ENCODE measurements around the gene PPM1M. TPM values are rescaled to one million over a fixed set of nuclear protein-coding genes. Genes with fewer than 3 reads are reported as not detected.
A peak's percentile ranks its signal among the peaks of the same experiment; 100 is the strongest.
"Not testable (repeated sequence)": the region's sequence is repeated elsewhere in the genome, so short reads cannot be mapped to it uniquely, and the experiment has no call there.

PPM1M gene
- polyA plus RNA-seq, 1 donor from 2014 or later, result 1.1 TPM

GRCh38 chr3:52283306-52283705 is 37.7 kb downstream of the PPM1M start:
- TF ChIP-seq POLR2AphosphoS5 (IDR thresholded peaks at IDR 0.05) (no peak), CTCF (IDR thresholded peaks at IDR 0.05; ENCODE audit: poor library complexity, severe bottlenecking) (no peak), EZH2 (IDR thresholded peaks at IDR 0.05; ENCODE audit: borderline replicate concordance, insufficient read depth, low read length, poor library complexity, severe bottlenecking) (no peak), EP300 (conservative IDR thresholded peaks at IDR 0.05; ENCODE audit: poor library complexity, severe bottlenecking) (no peak), REST (IDR thresholded peaks at IDR 0.05; ENCODE audit: borderline replicate concordance) (no peak), RAD21 (conservative IDR thresholded peaks at IDR 0.05) (no peak), MXI1 (conservative IDR thresholded peaks at IDR 0.05; ENCODE audit: poor library complexity, severe bottlenecking) (no peak), SMC3 (conservative IDR thresholded peaks at IDR 0.05; ENCODE audit: poor library complexity) (no peak), TAF1 (IDR thresholded peaks at IDR 0.05; ENCODE audit: low read depth) (no peak)
- Histone ChIP-seq H3K9me2 (ENCODE audit: insufficient read depth, low read length) (no peaks in the 10 kb centered on the region), H3K4me2 (ENCODE audit: low read length) (no peak overlapping the region), H3K79me2 (replicated peaks; ENCODE audit: insufficient read depth, low read length) (no peaks in the 10 kb centered on the region), H3F3A (ENCODE audit: insufficient read depth, low read length, poor library complexity, severe bottlenecking) (no peaks in the 10 kb centered on the region), H2AFZ (ENCODE audit: low read depth, low read length) (no peak overlapping the region), H3K27me3 (ENCODE audit: insufficient read depth, low read depth, low read length) (no peaks in the 10 kb centered on the region), H3K9ac (ENCODE audit: low read length) (no peak overlapping the region), H4K20me1 (ENCODE audit: insufficient read depth) (no peaks in the 10 kb centered on the region), H3K4me3 (ENCODE audit: low read length) (no peak overlapping the region), H3K27ac (ENCODE audit: low read length) (no peak overlapping the region), H3K9me3 (ENCODE audit: low read length) (no peaks in the 10 kb centered on the region), H3K36me3 (ENCODE audit: insufficient read depth, low read length) (no peaks in the 10 kb centered on the region)

- H2AFZ ChIP-seq (ENCODE audit: low read depth, low read length); H4K20me1 ChIP-seq (ENCODE audit: insufficient read depth); H3K4me3 ChIP-seq (ENCODE audit: low read length); H3F3A ChIP-seq (ENCODE audit: insufficient read depth, low read length, poor library complexity, severe bottlenecking); H3K9ac ChIP-seq (ENCODE audit: low read length); H3K4me2 ChIP-seq (ENCODE audit: low read length); H3K9me3 ChIP-seq (ENCODE audit: low read length); H3K27ac ChIP-seq (ENCODE audit: low read length); H3K36me3 ChIP-seq (ENCODE audit: insufficient read depth, low read length); H3K9me2 ChIP-seq (ENCODE audit: insufficient read depth, low read length); H3K27me3 ChIP-seq (ENCODE audit: insufficient read depth, low read depth, low read length); H3K79me2 ChIP-seq (replicated peaks; ENCODE audit: insufficient read depth, low read length): not testable (repeated sequence)
These were observed 38.5 kb downstream of the PPM1M start for GRCh38 chr3:52284051-52284450.

GRCh38 chr3:52286777-52287110 is 41.2 kb downstream of the PPM1M start:
- Histone ChIP-seq H3K79me2 (replicated peaks; ENCODE audit: insufficient read depth, low read length) (no peaks in the 10 kb centered on the region), H3K4me3 (ENCODE audit: low read length) (peak overlapping the region; percentile 69), H2AFZ (ENCODE audit: low read depth, low read length) (no peak overlapping the region), H3K9me2 (ENCODE audit: insufficient read depth, low read length) (no peaks in the 10 kb centered on the region), H3K9ac (ENCODE audit: low read length) (peak overlapping the region; percentile 90), H3K36me3 (ENCODE audit: insufficient read depth, low read length) (no peaks in the 10 kb centered on the region), H3K9me3 (ENCODE audit: low read length) (no peaks in the 10 kb centered on the region), H3F3A (ENCODE audit: insufficient read depth, low read length, poor library complexity, severe bottlenecking) (no peaks in the 10 kb centered on the region), H3K4me2 (ENCODE audit: low read length) (peak overlapping the region; percentile 72), H3K27ac (ENCODE audit: low read length) (peak overlapping the region; percentile 97), H4K20me1 (ENCODE audit: insufficient read depth) (no peaks in the 10 kb centered on the region), H3K27me3 (ENCODE audit: insufficient read depth, low read depth, low read length) (no peaks in the 10 kb centered on the region)
- TF ChIP-seq RAD21 (conservative IDR thresholded peaks at IDR 0.05), result no peak
- peak; percentile 5 for TF ChIP-seq POLR2AphosphoS5 (IDR thresholded peaks at IDR 0.05)
